IMR-90 (cell line): ENCODE data around the gene RAD51C. TPM values are rescaled to one million over a fixed set of nuclear protein-coding genes. Genes with fewer than 3 reads are reported as not detected.

Experiments
- ATAC-seq: fragments of 200-7000 bp; cut with Tn5 transposase; 2 replicates; pipeline ENCODE4 v1.9.1; 2020; ENCODE audit warnings: low read depth, mild to moderate bottlenecking, moderate library complexity
- BruUV-seq: library from RNA; stranded (reverse); fragments of 400-500 nt; replicated peaks from 2 replicates; lab custom pipeline; 2021; lab: Mats Ljungman, UMichigan
- CTCF ChIA-PET: fragments of 300-600 bp; formaldehyde crosslinking; extraction: SDS; loops from one replicate; lab custom pipeline; 2021; ENCODE audit warnings: antibody characterized with exemption; lab: Yijun Ruan, JAX
- POLR2A ChIA-PET: fragments of 300-600 bp; sonication (Branson Sonifier 250); formaldehyde crosslinking; loops from one replicate; lab custom pipeline; 2022; ENCODE audit warnings: antibody characterized with exemption; ENCODE audit not compliant: unreplicated experiment; lab: Charles Lee
- DNase-seq: peaks from one replicate; pipeline ENCODE4 v3.0.0; 2013
- H2AFZ ChIP-seq: replicated peaks from 2 replicates; pipeline ENCODE3; 2013; ENCODE audit warnings: low read length, mild to moderate bottlenecking; ENCODE audit not compliant: poor library complexity
- H2AK5ac ChIP-seq: 2 replicates; pipeline ENCODE4 v1.6.1; 2013; ENCODE audit warnings: low read depth, low read length, inconsistent platforms
- H2AK9ac ChIP-seq: replicated peaks from 2 replicates; pipeline ENCODE3; 2013; ENCODE audit warnings: mild to moderate bottlenecking, low read depth, low read length, moderate library complexity; ENCODE audit not compliant: poor library complexity
- H2BK120ac ChIP-seq: 2 replicates; pipeline ENCODE4 v1.6.1; 2013; ENCODE audit warnings: low read depth, low read length, inconsistent platforms
- H2BK15ac ChIP-seq: 3 replicates; pipeline ENCODE4 v1.6.1; 2013; ENCODE audit warnings: low read depth, low read length, inconsistent platforms
- H2BK20ac ChIP-seq: 2 replicates; pipeline ENCODE4 v1.6.1; 2013; ENCODE audit warnings: low read depth, mild to moderate bottlenecking, inconsistent platforms, low read length, moderate library complexity
- H2BK5ac ChIP-seq: 2 replicates; pipeline ENCODE4 v1.6.1; 2013; ENCODE audit warnings: mild to moderate bottlenecking, low read depth, low read length, inconsistent platforms; ENCODE audit not compliant: poor library complexity, severe bottlenecking
- H3K14ac ChIP-seq: replicated peaks from 2 replicates; pipeline ENCODE4 v1.6.1; 2013; ENCODE audit warnings: low read depth, low read length, inconsistent platforms
- H3K18ac ChIP-seq: 2 replicates; pipeline ENCODE4 v1.6.1; 2013; ENCODE audit warnings: low read depth, low read length, control low read depth
- H3K23ac ChIP-seq: 2 replicates; pipeline ENCODE4 v1.6.1; 2013; ENCODE audit warnings: low read depth, low read length, inconsistent platforms
- H3K27ac ChIP-seq: 2 replicates; pipeline ENCODE4 v1.5.1; 2013; ENCODE audit warnings: mild to moderate bottlenecking, control low read depth, low read length; ENCODE audit not compliant: insufficient read depth
- H3K27me3 ChIP-seq: 2 replicates; pipeline ENCODE4 v1.6.1; 2013; ENCODE audit warnings: low read length; ENCODE audit not compliant: control insufficient read depth, insufficient read depth
- H3K36me3 ChIP-seq: 2 replicates; pipeline ENCODE4 v1.6.1; 2013; ENCODE audit warnings: low read length, mixed read lengths; ENCODE audit not compliant: control insufficient read depth, insufficient read depth
- H3K4ac ChIP-seq: 2 replicates; pipeline ENCODE4 v1.6.1; 2013; ENCODE audit warnings: low read depth, low read length, inconsistent platforms
- H3K4me1 ChIP-seq: 2 replicates; pipeline ENCODE4 v1.6.1; 2013; ENCODE audit warnings: low read length, mixed read lengths; ENCODE audit not compliant: control insufficient read depth, insufficient read depth
- H3K4me2 ChIP-seq: 2 replicates; pipeline ENCODE4 v1.6.1; 2013; ENCODE audit warnings: low read depth, mild to moderate bottlenecking, control low read depth, low read length, moderate library complexity
- H3K4me3 ChIP-seq: 2 replicates; pipeline ENCODE4 v1.5.1; 2013; ENCODE audit warnings: low read depth, mild to moderate bottlenecking, control low read depth, low read length, moderate library complexity; ENCODE audit not compliant: insufficient read depth
- H3K56ac ChIP-seq: 2 replicates; pipeline ENCODE4 v1.6.1; 2013; ENCODE audit warnings: low read length, inconsistent platforms; ENCODE audit not compliant: insufficient read depth; ENCODE audit errors: extremely low read depth
- H3K79me1 ChIP-seq, 2 experiments: 2 replicates each; pipeline ENCODE4 v1.6.1; 2013; ENCODE audit warnings: low read length in 2 of 2, inconsistent platforms in 1 of 2, low read depth in 1 of 2
- H3K9ac ChIP-seq: 2 replicates; pipeline ENCODE4 v1.6.1; 2013; ENCODE audit warnings: low read depth, low read length, control low read depth
- H3K9me1 ChIP-seq: 2 replicates; pipeline ENCODE4 v1.6.1; 2013; ENCODE audit warnings: low read length, inconsistent platforms; ENCODE audit not compliant: insufficient read depth
- H3K9me3 ChIP-seq: 2 replicates; pipeline ENCODE4 v1.6.1; 2013; ENCODE audit warnings: low read length; ENCODE audit not compliant: control insufficient read depth, insufficient read depth
- H4K20me1 ChIP-seq: 2 replicates; pipeline ENCODE4 v1.6.1; 2013; ENCODE audit warnings: low read length, inconsistent platforms; ENCODE audit not compliant: insufficient read depth
- H4K5ac ChIP-seq: 2 replicates; pipeline ENCODE4 v1.6.1; 2013; ENCODE audit warnings: mild to moderate bottlenecking, low read depth, low read length, control low read depth
- H4K8ac ChIP-seq, 2 experiments: 2 replicates each; pipeline ENCODE4 v1.6.1; 2013; ENCODE audit warnings: low read depth in 2 of 2, low read length in 2 of 2, control low read depth in 1 of 2, inconsistent platforms in 1 of 2
- H4K91ac ChIP-seq: 2 replicates; pipeline ENCODE4 v1.6.1; 2013; ENCODE audit warnings: low read depth, low read length, inconsistent platforms; ENCODE audit not compliant: insufficient read depth
- BHLHE40 ChIP-seq: fragments of 150-350 bp; IDR thresholded peaks from 2 replicates; pipeline ENCODE4 v1.6.1; 2016; ENCODE audit warnings: mild to moderate bottlenecking, low read depth, low read length
- CEBPB ChIP-seq: IDR thresholded peaks from 2 replicates; pipeline ENCODE4 v1.6.1; 2012; ENCODE audit warnings: low read depth, low read length, improper control_type of control experiment
- CHD1 ChIP-seq: IDR thresholded peaks from 2 replicates; pipeline ENCODE4 v1.6.1; 2012; ENCODE audit warnings: low read depth, low read length, improper control_type of control experiment
- FOS ChIP-seq: fragments of 150-350 bp; IDR thresholded peaks from 2 replicates; pipeline ENCODE4 v1.6.1; 2016; ENCODE audit warnings: low read depth, low read length
- MAFK ChIP-seq: IDR thresholded peaks from 2 replicates; pipeline ENCODE4 v1.6.1; 2012; ENCODE audit warnings: low read depth, low read length, improper control_type of control experiment
- MAZ ChIP-seq: IDR thresholded peaks from 2 replicates; pipeline ENCODE4 v1.6.1; 2012; ENCODE audit warnings: low read depth, mild to moderate bottlenecking, low read length, improper control_type of control experiment, moderate library complexity, borderline replicate concordance
- MXI1 ChIP-seq: IDR thresholded peaks from 2 replicates; pipeline ENCODE4 v1.6.1; 2012; ENCODE audit warnings: low read depth, mild to moderate bottlenecking, low read length, moderate library complexity, borderline replicate concordance
- NFE2L2 ChIP-seq: fragments of 150-350 bp; IDR thresholded peaks from 2 replicates; pipeline ENCODE4 v1.6.1; 2016; ENCODE audit warnings: low read depth, mild to moderate bottlenecking, low read length
- POLR2A ChIP-seq: IDR thresholded peaks from 2 replicates; pipeline ENCODE4 v1.6.1; 2012; ENCODE audit warnings: mild to moderate bottlenecking, low read depth, low read length
- RAD21 ChIP-seq: IDR thresholded peaks from 2 replicates; pipeline ENCODE4 v1.6.1; 2012; ENCODE audit warnings: low read length, improper control_type of control experiment
- RCOR1 ChIP-seq: IDR thresholded peaks from 2 replicates; pipeline ENCODE4 v1.6.1; 2012; ENCODE audit warnings: mild to moderate bottlenecking, low read length, improper control_type of control experiment; ENCODE audit not compliant: insufficient replicate concordance
- RFX5 ChIP-seq: IDR thresholded peaks from 2 replicates; pipeline ENCODE4 v1.8.0; 2012; ENCODE audit warnings: low read depth, mild to moderate bottlenecking, low read length, moderate library complexity
- SMC3 ChIP-seq: fragments of 150-350 bp; IDR thresholded peaks from 2 replicates; pipeline ENCODE4 v1.6.1; 2016; ENCODE audit warnings: low read depth, mild to moderate bottlenecking, antibody characterized with exemption, low read length, moderate library complexity
- WGBS, 2 experiments: methylation state at CpG; one replicate each; pipeline versions ENCODE4 v1.1.5 to v1.1.7; 2013; ENCODE audit warnings: missing lambda C conversion rate in 2 of 2; ENCODE audit not compliant: insufficient read length in 1 of 2; ENCODE audit errors: extremely low coverage in 2 of 2; 5-methylcytosine and 5-hydroxymethylcytosine counted together
- dilution Hi-C: fragments of 300-500 bp; cut with HindIII; formaldehyde crosslinking; loops from one replicate; pipeline ENCODE4 v1.14.3; 2018; ENCODE audit warnings: low sequenced_read_pairs; ENCODE audit not compliant: unreplicated experiment
- in situ Hi-C: fragments of 300-500 bp; cut with MboI; formaldehyde crosslinking; loops from 3 replicates; pipeline ENCODE4 v1.14.3; 2019; ENCODE audit warnings: low sequenced_read_pairs, inconsistent platforms, mixed read lengths
- intact Hi-C: fragments of 100-400 bp; cut with micrococcal nuclease; formaldehyde crosslinking; loops from 2 replicates; pipeline ENCODE4 v1.10.0; 2022
- polyA plus RNA-seq, 3 experiments: library from polyadenylated mRNA; depleted of rRNA; stranded (reverse); fragments of >200 nt; gene quantifications; 2 replicates each; pipeline ENCODE4 v1.2.3, GENCODE V29; 2012; ENCODE audit warnings: low replicate concordance in 1 of 3
- total RNA-seq: library from RNA; depleted of rRNA; stranded (reverse); fragments of >200 nt; gene quantifications from 2 replicates; pipeline ENCODE4 v1.2.3, GENCODE V29; 2012
- TF ChIP-seq, protein P1 (sequence below): fragments of 150-350 bp; IDR thresholded peaks from 2 replicates; pipeline ENCODE4 v1.6.1; 2017; ENCODE audit warnings: mild to moderate bottlenecking, antibody characterized with exemption, low read length, low read depth
- TF ChIP-seq, protein P2 (sequence below): conservative IDR thresholded peaks from 2 replicates; pipeline ENCODE4 v1.5.1; 2012; ENCODE audit warnings: mild to moderate bottlenecking, low read depth, low read length, improper control_type of control experiment
- TF ChIP-seq, protein P3 (sequence below): fragments of 150-350 bp; IDR thresholded peaks from 2 replicates; pipeline ENCODE4 v1.6.1; 2016; ENCODE audit warnings: low read depth, mild to moderate bottlenecking, low read length, moderate library complexity, borderline replicate concordance

The RAD51C gene
- total and polyA plus RNA-seq, 2 of the 4 experiments (the other 2 are of a cell fraction), result 21.1 to 28.3 TPM

DNA sequence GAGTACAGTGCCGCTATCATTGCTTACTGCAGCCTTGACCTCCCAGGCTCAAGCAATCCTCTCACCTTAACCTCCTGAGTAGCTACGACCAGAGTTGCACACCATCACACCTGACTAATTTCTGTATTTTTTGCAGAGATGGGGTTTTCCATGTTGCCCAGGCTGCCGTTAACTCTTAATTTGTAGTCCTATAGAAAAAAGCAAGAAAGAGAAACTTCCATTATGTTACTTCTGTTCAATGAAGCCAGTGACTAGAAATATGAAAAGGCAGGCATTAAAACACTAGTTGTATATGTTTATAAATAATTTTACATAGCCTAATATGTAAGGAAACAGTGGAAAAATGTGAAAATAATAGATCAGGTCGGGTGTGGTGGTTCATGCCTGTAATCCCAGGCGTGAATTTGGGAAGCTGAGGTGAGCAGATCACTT lies 9.7 kb downstream of the RAD51C start:
- H2AFZ ChIP-seq, result no peak overlapping the region
- H3K27ac ChIP-seq, result no peak overlapping the region

More for the DNA sequence above, 9.7 kb downstream of the RAD51C start:
- H3K4me2 ChIP-seq, result no peak overlapping the region
- H3K9me3 ChIP-seq, result no peaks in the 10 kb centered on the region
- DNase-seq, result no peak
- WGBS, 2 experiments, result no CpG with 5 or more reads among the region's 5 CpGs
- H2BK5ac ChIP-seq, result no peak overlapping the region
- dilution Hi-C loops (no loop called here), in situ Hi-C loops (no loop called here), intact Hi-C loops (no loop called here)
- H3K9me1 ChIP-seq, result peaks cover 2% of the 10 kb centered on the region; the same call in 1 of the 2 replicates
- no peak overlapping the region for H3K4ac ChIP-seq
- H4K91ac ChIP-seq, result no peak overlapping the region
- no peak overlapping the region for H3K18ac ChIP-seq
- no peak overlapping the region for H3K9ac ChIP-seq
- no peak overlapping the region for H2BK20ac ChIP-seq
- ChIA-PET POLR2A (no interaction called here), CTCF (no interaction called here)
- H2AK5ac ChIP-seq, result no peak overlapping the region
- no peak overlapping the region for H3K56ac ChIP-seq
- no peak overlapping the region for H4K8ac ChIP-seq
- H2AK9ac ChIP-seq, result no peak overlapping the region
- ATAC-seq, result no peak
- peaks cover 6% of the 10 kb centered on the region; the same call in 1 of the 2 replicates for H3K36me3 ChIP-seq
- BruUV-seq, result no TSS peak
- H3K79me1 ChIP-seq, result no peaks in the 10 kb centered on the region
- peaks cover 3% of the 10 kb centered on the region for H3K4me1 ChIP-seq
- no peak overlapping the region for H4K5ac ChIP-seq
- no peak overlapping the region for H3K14ac ChIP-seq
- H2BK15ac ChIP-seq, result no peak overlapping the region
- H3K23ac ChIP-seq, result no peak overlapping the region
- H3K27me3 ChIP-seq, result no peaks in the 10 kb centered on the region
- H2BK120ac ChIP-seq, result no peak overlapping the region
- no peaks in the 10 kb centered on the region for H4K20me1 ChIP-seq
- TF ChIP-seq CEBPB (no peak), SMC3 (no peak), FOS (no peak), CHD1 (no peak), MAFK (no peak), POLR2A (no peak), RAD21 (no peak), MXI1 (no peak), MAZ (no peak), RCOR1 (no peak), RFX5 (no peak), BHLHE40 (no peak), NFE2L2 (no peak)
- TF ChIP-seq, protein P1, sequence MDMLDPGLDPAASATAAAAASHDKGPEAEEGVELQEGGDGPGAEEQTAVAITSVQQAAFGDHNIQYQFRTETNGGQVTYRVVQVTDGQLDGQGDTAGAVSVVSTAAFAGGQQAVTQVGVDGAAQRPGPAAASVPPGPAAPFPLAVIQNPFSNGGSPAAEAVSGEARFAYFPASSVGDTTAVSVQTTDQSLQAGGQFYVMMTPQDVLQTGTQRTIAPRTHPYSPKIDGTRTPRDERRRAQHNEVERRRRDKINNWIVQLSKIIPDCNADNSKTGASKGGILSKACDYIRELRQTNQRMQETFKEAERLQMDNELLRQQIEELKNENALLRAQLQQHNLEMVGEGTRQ, result no peak
- TF ChIP-seq, protein P2, sequence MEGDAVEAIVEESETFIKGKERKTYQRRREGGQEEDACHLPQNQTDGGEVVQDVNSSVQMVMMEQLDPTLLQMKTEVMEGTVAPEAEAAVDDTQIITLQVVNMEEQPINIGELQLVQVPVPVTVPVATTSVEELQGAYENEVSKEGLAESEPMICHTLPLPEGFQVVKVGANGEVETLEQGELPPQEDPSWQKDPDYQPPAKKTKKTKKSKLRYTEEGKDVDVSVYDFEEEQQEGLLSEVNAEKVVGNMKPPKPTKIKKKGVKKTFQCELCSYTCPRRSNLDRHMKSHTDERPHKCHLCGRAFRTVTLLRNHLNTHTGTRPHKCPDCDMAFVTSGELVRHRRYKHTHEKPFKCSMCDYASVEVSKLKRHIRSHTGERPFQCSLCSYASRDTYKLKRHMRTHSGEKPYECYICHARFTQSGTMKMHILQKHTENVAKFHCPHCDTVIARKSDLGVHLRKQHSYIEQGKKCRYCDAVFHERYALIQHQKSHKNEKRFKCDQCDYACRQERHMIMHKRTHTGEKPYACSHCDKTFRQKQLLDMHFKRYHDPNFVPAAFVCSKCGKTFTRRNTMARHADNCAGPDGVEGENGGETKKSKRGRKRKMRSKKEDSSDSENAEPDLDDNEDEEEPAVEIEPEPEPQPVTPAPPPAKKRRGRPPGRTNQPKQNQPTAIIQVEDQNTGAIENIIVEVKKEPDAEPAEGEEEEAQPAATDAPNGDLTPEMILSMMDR, result no peak
- TF ChIP-seq, protein P3, sequence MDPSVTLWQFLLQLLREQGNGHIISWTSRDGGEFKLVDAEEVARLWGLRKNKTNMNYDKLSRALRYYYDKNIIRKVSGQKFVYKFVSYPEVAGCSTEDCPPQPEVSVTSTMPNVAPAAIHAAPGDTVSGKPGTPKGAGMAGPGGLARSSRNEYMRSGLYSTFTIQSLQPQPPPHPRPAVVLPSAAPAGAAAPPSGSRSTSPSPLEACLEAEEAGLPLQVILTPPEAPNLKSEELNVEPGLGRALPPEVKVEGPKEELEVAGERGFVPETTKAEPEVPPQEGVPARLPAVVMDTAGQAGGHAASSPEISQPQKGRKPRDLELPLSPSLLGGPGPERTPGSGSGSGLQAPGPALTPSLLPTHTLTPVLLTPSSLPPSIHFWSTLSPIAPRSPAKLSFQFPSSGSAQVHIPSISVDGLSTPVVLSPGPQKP, result no peak
- no peak overlapping the region for H3K4me3 ChIP-seq
